HL-60 (cell line): Measurements from ENCODE around the gene MSMO1.

Experiments used
- CTCF ChIP-seq: IDR thresholded peaks from one replicate; pipeline ENCODE4 v1.5.1; 2011; ENCODE audit warnings: low read length, control low read depth, inconsistent platforms; ENCODE audit not compliant: insufficient read depth
- GABPA ChIP-seq: IDR thresholded peaks from 2 replicates; pipeline ENCODE4 v1.6.1; 2012; ENCODE audit warnings: low read depth
- POLR2AphosphoS5 ChIP-seq: IDR thresholded peaks from 2 replicates; pipeline ENCODE4 v1.6.1; 2012; ENCODE audit warnings: low read depth
- REST ChIP-seq: IDR thresholded peaks from 2 replicates; pipeline ENCODE4 v1.6.1; 2012; ENCODE audit warnings: low read depth; ENCODE audit not compliant: insufficient replicate concordance
- SPI1 ChIP-seq: IDR thresholded peaks from 2 replicates; pipeline ENCODE4 v1.6.1; 2012; ENCODE audit warnings: low read depth, mild to moderate bottlenecking, borderline replicate concordance

- TF ChIP-seq CTCF, result no peak
- TF ChIP-seq REST, result no peak
- no peak for TF ChIP-seq POLR2AphosphoS5
- TF ChIP-seq GABPA, result no peak
- TF ChIP-seq SPI1, result no peak
Measured at GRCh38 chr4:165378398-165378744, 50.9 kb downstream of the MSMO1 start.
